ENCODE data around the gene CGA. TPM values are rescaled to one million over a fixed set of nuclear protein-coding genes. Genes with fewer than 3 reads are reported as not detected.

The CGA gene
- total and polyA plus RNA-seq, 11 donors = 0.40 to 0.89 (median 0.49) TPM; not detected in 8

DNA sequence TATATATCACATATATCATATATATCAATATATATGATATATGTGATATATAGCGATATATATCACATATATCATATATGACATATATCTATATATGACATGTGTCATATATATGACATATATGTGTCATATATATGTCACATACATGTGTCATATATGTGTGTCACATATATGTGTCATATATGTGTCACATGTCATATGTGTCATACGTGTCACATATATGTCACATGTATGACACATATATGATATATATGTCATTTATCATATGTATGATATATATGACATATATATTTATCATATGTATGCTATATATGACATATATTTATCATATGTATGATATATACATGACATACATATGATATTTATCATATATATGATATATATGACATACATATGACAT is 32.8 kb upstream of the CGA start:
- 79 to 89% (median 84%) methylated on average over 2 of the region's 2 CpGs for WGBS, 4 donors
- DNase-seq (no peak), ATAC-seq (no peak)
- Histone ChIP-seq H3K36me3 (no peaks in the 10 kb centered on the region), H3K4me1 (peaks cover 0 to under 1% (median 0%) of the 10 kb centered on the region in 12 donors), H3K27me3 (peaks cover 0 to 18% (median 5%) of the 10 kb centered on the region in 9 donors), H3K9me3 (peaks cover 0 to 8% (median 0%) of the 10 kb centered on the region in 12 donors), H3K27ac (no peak overlapping the region), H3K4me3 (no peak overlapping the region)
- intact Hi-C loops (cut with DNase I) = no loop called here
- TF ChIP-seq POLR2A (IDR thresholded peaks at IDR 0.05) = no peak
- TF ChIP-seq, protein P1, sequence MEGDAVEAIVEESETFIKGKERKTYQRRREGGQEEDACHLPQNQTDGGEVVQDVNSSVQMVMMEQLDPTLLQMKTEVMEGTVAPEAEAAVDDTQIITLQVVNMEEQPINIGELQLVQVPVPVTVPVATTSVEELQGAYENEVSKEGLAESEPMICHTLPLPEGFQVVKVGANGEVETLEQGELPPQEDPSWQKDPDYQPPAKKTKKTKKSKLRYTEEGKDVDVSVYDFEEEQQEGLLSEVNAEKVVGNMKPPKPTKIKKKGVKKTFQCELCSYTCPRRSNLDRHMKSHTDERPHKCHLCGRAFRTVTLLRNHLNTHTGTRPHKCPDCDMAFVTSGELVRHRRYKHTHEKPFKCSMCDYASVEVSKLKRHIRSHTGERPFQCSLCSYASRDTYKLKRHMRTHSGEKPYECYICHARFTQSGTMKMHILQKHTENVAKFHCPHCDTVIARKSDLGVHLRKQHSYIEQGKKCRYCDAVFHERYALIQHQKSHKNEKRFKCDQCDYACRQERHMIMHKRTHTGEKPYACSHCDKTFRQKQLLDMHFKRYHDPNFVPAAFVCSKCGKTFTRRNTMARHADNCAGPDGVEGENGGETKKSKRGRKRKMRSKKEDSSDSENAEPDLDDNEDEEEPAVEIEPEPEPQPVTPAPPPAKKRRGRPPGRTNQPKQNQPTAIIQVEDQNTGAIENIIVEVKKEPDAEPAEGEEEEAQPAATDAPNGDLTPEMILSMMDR (IDR thresholded peaks at IDR 0.05) = no peak

DNA sequence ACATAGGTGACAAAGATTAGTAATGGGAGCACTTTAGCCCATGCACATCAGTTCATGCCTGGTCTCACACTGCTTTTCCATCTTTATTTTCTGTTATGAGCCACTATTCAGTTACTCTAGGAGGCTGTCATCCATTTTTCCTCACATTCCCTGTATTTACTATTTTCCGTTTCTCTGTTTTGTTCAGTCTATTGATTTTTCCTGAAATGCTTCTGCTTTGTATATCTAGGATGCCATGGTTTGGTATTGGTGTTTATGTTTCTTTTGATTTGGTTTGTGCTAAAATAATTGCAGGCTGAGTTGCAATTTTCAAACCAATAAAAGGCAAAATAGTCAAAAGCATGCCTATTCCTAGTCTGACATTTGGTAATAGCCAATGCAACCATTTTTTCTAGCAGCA is 31.6 kb upstream of the CGA start:
- H3K4me3 ChIP-seq = no peak overlapping the region
- 0 to 92% (median 47%) methylated on average over 1 of the region's 1 CpG for whole genome bisulfite sequencing, 4 donors
- intact Hi-C loops (cut with DNase I) = no loop called here

DNA sequence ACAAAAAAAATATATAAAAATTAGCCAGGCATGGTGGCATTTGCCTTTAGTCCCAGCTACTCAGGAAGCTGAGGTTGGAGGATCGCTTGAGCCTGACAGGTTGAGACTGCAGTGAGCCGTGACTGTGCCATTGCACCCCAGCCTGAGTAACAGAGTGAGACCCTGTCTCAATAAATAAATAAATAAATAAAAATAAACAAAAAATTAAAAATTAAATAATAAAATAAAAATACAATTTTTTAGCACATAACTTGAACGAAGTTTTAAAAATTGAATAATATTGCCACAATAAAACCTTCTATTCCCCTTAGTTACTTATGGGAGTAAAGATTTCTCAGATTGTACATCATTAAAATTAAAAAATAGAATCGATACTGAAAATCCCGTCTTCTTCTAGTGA is 29.2 kb upstream of the CGA start:
- DNase-seq (no peak), ATAC-seq (no peak)
- H3K36me3 ChIP-seq = no peaks in the 10 kb centered on the region
- intact Hi-C loops (cut with DNase I) = no loop called here
- peaks cover 0 to 24% (median 10%) of the 10 kb centered on the region in 9 donors for H3K27me3 ChIP-seq
- peaks cover 0 to 4% (median 0%) of the 10 kb centered on the region in 12 donors for H3K4me1 ChIP-seq
- no peak overlapping the region for H3K27ac ChIP-seq
- no peaks in the 10 kb centered on the region for H3K9me3 ChIP-seq
- TF ChIP-seq, protein P1 (IDR thresholded peaks at IDR 0.05) = no peak
- no peak overlapping the region for H3K4me3 ChIP-seq
- WGBS, 4 donors = 94 to 95% (median 95%) methylated on average over 5 of the region's 5 CpGs

More for the DNA sequence above, 31.6 kb upstream of the CGA start:
- peaks cover 0 to 7% (median 0%) of the 10 kb centered on the region in 12 donors for H3K9me3 ChIP-seq
- no peak for ATAC-seq
- no peaks in the 10 kb centered on the region for H3K36me3 ChIP-seq
- H3K27me3 ChIP-seq = peaks cover 0 to 24% (median 10%) of the 10 kb centered on the region in 9 donors
- no peak for TF ChIP-seq POLR2A (IDR thresholded peaks at IDR 0.05)
- TF ChIP-seq, protein P1 (IDR thresholded peaks at IDR 0.05) = no peak
- DNase-seq = no peak
- peaks cover 0 to 4% (median 0%) of the 10 kb centered on the region in 12 donors for H3K4me1 ChIP-seq
- no peak overlapping the region for H3K27ac ChIP-seq

DNA sequence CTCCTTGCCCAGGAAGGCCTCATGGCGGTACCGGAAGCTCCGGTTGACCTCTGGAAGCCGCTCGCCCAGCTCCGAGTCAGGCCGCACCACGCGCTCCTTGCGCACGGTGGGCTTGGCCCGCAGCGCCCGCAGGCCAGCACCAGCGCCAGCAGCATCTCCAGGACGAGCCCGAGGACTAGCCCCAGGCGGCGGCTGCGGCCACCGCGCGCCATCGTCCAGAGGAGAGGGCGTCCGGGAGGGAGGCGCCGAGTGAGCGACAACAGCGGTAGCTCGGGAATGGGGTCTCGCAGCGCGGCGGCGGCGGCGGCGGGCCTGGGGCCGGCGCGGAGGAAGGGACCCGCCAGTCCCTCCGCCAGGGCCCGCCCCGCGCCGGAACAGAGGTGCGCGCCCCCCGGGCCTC is 27.6 kb upstream of the CGA start:
- intact Hi-C loops (cut with DNase I) = no loop called here
- no peaks in the 10 kb centered on the region for H3K9me3 ChIP-seq
- H3K4me3 ChIP-seq = peak overlapping the region in 7 of 12 donors; percentile 10 to 39 (median 24)

More for the DNA sequence above, 27.6 kb upstream of the CGA start:
- 36 to 52% (median 43%) methylated on average over 25 to 51 of the region's 51 CpGs for WGBS, 4 donors
- Histone ChIP-seq H3K27ac (no peak overlapping the region), H3K36me3 (no peaks in the 10 kb centered on the region), H3K27me3 (peaks cover 0 to 24% (median 10%) of the 10 kb centered on the region in 9 donors), H3K4me1 (peaks cover 0 to 4% (median 0%) of the 10 kb centered on the region in 12 donors)
- ATAC-seq (no peak), DNase-seq (no peak)
- TF ChIP-seq POLR2A (IDR thresholded peaks at IDR 0.05) = no peak
- TF ChIP-seq, protein P1 (IDR thresholded peaks at IDR 0.05) = no peak
